HG02884 (cell line): ENCODE measurements around the gene SLC25A27.

Source experiments
- ATAC-seq: cut with Tn5 transposase; IDR thresholded peaks from one replicate; pipeline ENCODE4 v1.9.1; 2021; ENCODE audit warnings: mild to moderate bottlenecking, moderate library complexity; ENCODE audit not compliant: unreplicated experiment

Gene SLC25A27

DNA sequence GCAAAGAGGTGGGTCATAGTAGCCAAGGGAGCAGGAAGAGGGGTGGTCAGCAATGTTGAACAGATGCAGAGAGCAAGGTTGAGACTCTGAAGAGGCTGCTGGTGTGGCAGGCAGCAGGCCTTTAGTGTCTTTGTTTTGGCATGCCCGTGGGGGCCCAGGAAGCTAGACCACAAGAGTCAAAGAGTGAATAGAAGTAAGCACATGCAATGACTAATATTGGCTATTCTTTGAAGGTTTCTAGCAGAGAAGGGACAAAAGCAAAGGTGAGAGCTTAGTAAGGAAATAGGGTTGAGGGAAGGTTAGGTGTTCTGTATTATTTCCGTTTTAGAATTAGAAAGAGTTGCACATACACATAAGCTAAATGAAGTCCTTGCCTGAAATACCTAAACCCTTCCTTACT, 53.7 kb downstream of the SLC25A27 start:
- no peak for ATAC-seq

DNA sequence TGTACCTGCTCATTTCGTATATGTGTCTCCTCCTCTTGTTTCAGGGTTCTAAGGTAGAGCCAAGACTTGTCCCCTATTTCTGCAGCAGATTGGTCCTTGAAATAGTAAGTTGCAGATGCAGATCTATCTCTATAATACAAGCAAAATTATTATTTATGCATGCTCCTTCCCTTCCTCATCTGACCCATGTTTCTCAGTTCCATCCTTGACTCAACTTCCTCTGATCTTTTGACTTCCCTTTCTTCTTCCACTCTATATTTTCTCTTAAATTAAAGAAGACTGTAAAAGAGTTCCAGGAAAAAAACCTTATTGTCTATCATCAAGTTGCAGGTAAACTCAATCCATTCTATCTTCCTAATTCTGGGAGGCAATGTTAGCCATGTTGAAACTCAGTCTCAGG, 58.7 kb downstream of the SLC25A27 start:
- ATAC-seq, result no peak

DNA sequence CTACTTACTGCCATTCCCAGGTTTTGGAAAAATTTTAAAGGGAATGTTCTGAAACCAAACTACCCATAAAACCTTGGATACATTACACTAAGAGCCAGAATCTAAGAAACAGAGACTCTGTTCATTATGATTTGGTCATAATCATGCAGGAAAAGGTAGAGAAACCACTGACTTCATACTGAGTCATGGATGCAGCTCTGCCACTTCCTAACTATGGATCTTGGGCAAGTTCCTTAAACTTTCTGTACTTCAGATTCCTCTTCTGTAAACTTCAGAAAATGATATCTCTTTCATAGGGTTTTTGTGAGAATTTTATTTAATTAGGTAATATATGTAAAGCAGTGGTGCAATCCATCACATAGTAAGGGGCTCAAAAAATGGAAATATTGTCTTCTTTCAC, 62.4 kb downstream of the SLC25A27 start:
- no peak for ATAC-seq

DNA sequence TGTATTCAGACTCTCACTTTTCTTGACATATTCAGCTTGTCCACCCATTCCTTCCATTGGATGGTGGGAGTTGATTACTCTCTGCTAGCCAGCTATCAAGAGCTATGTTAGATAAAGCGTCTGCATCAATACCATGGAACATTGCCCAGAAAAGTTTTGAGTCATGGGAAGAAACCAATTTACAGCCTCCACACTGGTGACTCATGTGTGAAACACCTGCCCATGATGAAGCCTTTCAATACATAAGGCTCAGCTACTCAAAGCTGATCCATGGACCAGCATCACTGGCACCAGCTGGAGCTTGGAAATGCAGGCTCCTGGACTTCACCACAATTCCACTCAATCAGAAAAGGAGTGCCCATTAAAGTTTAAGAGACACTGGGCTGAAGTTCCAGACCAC, 66.3 kb downstream of the SLC25A27 start:
- ATAC-seq, result no peak

DNA sequence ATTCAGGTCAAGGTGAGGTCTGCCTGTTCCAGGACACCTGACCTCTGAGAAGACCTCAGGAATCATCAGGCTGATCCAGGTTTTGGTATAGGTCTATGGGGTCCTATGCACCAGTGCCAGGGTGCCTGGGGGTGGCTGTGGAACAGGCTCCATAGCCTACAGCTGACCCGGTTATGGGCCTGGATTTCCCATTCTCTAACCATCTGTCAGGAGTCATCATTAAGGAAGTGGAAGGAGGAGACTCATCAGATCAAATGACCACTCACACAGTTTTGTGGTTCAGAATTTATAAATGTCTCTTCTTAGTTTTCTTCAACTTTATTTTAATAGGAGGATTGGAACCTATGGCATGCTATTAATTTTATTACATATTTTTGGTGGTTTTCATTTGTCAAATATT, 67.6 kb downstream of the SLC25A27 start:
- no peak for ATAC-seq
